Measurements from ENCODE around the gene FAT1.
A peak's percentile ranks its signal among the peaks of the same experiment; 100 is the strongest.
"Not testable (repeated sequence)": the region's sequence is repeated elsewhere in the genome, so short reads cannot be mapped to it uniquely, and the experiment has no call there.

The FAT1 gene, protein sequence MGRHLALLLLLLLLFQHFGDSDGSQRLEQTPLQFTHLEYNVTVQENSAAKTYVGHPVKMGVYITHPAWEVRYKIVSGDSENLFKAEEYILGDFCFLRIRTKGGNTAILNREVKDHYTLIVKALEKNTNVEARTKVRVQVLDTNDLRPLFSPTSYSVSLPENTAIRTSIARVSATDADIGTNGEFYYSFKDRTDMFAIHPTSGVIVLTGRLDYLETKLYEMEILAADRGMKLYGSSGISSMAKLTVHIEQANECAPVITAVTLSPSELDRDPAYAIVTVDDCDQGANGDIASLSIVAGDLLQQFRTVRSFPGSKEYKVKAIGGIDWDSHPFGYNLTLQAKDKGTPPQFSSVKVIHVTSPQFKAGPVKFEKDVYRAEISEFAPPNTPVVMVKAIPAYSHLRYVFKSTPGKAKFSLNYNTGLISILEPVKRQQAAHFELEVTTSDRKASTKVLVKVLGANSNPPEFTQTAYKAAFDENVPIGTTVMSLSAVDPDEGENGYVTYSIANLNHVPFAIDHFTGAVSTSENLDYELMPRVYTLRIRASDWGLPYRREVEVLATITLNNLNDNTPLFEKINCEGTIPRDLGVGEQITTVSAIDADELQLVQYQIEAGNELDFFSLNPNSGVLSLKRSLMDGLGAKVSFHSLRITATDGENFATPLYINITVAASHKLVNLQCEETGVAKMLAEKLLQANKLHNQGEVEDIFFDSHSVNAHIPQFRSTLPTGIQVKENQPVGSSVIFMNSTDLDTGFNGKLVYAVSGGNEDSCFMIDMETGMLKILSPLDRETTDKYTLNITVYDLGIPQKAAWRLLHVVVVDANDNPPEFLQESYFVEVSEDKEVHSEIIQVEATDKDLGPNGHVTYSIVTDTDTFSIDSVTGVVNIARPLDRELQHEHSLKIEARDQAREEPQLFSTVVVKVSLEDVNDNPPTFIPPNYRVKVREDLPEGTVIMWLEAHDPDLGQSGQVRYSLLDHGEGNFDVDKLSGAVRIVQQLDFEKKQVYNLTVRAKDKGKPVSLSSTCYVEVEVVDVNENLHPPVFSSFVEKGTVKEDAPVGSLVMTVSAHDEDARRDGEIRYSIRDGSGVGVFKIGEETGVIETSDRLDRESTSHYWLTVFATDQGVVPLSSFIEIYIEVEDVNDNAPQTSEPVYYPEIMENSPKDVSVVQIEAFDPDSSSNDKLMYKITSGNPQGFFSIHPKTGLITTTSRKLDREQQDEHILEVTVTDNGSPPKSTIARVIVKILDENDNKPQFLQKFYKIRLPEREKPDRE (N-terminal part only)

DNA sequence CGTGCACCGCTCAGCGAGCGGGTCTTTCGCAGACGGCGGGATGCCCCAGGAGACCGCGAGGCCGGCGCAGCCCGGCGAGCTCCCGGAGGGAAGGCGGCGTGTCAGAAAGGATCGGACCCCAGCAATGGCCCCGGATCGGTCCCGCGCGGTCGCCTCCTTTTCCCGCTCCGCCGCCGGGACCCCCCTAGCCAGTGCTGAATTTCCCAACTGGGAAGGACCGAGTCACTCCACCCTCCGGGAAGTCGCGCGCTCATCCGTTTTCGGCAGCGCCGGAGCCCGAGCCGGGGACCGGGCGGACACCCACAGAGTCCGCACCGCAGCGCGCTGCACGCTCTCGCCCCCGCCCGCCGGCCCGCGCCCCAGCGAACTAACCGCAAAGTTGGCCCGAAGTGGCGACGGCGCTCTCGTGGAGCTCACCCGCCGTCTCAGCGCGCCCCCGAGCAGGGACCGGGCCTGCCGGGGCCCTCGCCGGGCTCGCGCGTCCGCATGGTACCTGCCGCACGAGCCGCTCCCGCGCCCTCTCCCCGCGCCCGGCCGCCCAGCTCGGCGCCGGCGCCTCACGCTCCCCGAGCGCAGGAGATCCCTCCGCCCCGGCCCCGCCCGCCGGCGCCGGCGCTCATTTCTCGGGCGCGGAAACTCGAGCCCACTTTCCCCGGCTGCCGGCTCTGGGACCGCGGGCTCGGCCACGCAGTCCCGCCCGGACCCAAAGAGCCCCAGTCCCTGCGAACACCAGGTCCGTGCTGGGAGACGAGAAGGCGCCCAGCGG lies at the start of gene FAT1:
Gene FAT1, minus strand, starts transcription at position 565 of the 766 bp plus-strand sequence. CDS start 14,029 bp downstream, outside the sequence.
- peak; percentile 89 for DNase-seq (ENCODE audit: low spot score)

DNA sequence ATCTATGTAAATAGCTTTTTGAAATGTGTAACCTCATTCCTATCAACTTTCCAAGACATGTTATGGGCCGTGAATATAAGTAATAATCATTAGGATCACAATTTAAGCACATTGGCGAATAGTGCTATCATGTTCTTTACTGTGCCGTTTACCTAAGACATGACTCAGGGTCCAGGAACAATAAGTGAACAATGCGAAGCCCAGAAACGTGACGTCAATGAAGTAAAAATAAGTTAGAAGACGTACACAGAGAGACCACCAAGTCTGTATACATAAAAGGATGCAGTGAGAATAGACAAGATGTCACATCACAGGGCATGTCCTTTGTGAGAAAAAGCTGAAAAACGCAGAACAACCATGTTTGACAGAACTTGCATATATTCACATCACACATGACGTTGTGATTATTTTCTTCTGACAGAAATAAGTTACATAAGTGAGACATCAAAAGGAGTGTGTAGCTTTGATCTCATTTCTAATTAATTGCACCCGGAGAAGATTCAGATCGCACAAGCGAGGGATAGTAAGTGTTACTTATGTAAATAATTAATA lies 49.4 kb upstream of the FAT1 start:
- no peak for DNase-seq (ENCODE audit: low spot score)

DNA sequence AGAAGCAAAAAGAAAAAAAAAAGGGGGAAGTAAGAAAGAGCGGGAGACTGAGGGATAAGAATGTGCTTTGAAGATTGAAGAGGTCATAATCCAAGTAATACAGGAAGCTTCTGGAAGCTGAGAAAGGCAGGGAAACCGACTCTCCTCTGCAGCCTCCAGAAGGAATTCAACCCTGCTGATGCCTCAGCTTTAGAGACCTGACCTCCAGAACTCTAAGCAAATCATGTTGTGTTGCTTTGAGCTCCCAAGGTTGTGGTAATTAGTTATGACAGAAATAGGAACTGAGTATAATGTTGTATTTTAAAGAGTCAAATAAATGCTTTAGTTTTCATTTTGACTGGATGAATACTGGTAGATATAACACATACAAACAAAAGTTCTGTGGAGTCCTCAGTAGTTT lies 48.0 kb upstream of the FAT1 start:
- DNase-seq (ENCODE audit: low spot score): no peak

- DNase-seq (ENCODE audit: low spot score): no peak
These were observed 47.0 kb upstream of the FAT1 start for GRCh38 chr4:186770481-186771175.

DNA sequence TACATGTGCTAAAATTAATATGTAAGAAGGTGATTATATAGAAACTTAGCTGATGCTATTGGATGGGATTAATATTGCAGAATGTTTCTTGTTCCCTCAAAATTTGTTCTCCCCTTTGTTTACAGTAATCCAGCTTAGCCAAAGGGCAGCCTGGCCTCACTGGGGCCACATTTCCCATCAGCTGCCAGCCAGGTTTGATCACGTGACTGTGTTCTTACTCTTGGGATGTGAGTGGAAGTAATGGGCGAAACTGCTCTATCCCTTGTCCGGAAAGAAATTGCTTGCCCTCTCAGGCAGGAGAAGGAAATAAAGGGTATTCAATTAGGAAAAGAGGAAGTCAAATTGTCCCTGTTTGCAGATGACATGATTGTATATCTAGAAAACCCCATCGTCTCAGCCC lies 44.1 kb upstream of the FAT1 start:
- no peak for DNase-seq (ENCODE audit: low spot score)

- DNase-seq (ENCODE audit: low spot score): no peak
These were observed 42.3 kb upstream of the FAT1 start for GRCh38 chr4:186765673-186766546.

DNA sequence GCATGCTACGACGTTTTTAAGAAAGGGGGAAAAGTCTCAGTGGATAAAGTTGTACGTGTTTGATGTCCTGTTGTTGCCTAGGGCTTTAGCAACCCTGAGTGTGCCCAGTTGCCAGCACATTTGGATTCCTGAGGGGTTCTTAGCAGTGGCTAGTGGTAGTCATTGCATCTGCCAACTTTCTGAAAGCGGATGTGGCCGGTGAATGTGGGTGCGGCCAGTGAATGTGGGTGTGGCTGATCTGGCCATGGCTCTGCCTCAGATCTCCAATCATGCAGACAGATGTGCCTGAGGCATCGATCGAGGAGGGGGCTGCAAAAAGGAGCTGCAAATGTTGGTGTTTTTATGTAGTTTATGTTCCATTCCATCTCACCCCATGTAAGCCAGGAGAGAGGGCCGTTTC lies 41.5 kb upstream of the FAT1 start:
- DNase-seq (ENCODE audit: low spot score): no peak

DNA sequence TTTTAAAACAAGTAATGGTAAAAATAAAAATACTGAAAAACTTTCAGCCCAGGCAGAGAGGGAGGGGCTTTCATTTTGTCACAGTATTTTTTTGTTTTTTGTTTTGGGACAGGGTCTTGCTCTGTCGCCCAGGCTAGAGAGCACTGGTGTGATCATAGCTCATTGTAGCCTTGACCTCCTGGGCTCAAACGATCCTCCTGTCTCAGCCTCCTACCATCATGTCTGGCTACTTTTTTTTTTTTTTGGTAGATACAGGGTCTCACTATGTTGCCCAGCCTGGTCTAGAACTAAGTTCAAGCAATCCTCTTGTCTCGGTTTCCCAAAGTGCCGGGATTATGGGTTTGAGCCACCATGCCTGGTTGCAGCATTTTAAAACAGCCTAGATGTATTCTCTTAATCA lies 40.8 kb upstream of the FAT1 start:
- no peak for DNase-seq (ENCODE audit: low spot score)

DNA sequence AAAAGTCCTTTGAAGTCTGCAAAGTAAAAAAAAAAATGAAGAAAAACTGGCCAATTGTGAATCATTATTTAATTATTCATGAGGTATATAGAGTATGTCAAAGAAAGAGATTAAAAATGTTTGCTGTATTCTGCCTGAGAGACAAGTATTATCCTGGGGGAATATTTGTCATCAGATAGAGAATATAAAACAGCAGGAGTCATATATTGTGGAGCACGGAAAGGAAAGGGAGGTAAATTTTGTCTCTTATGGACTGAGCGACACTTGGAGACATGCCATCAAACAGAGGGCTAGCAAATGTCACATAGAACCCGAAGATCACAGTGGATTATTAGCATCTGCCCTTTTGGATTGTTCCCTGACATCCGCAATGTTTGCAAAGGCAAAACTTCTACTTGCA lies 39.2 kb upstream of the FAT1 start:
- DNase-seq (ENCODE audit: low spot score): no peak

DNA sequence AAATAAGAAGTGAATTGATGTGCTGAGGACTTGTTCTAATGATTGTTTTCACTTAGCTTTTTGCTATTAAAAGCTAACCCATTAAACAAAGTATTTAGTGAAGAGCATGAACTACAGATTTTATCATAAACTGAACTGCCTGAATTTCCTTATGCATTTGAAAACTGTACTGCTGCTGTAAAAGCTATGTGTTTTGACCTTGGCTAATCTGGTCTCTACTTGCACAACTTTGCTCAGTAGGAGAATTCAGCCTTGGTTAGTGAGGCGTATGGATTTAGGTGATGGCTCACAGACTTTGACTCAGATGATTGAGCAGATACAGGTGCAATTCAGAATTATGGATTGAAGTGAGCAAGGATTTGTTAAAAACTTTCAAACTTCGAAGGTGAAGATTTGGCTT lies 38.7 kb upstream of the FAT1 start:
- no peak for DNase-seq (ENCODE audit: low spot score)

DNA sequence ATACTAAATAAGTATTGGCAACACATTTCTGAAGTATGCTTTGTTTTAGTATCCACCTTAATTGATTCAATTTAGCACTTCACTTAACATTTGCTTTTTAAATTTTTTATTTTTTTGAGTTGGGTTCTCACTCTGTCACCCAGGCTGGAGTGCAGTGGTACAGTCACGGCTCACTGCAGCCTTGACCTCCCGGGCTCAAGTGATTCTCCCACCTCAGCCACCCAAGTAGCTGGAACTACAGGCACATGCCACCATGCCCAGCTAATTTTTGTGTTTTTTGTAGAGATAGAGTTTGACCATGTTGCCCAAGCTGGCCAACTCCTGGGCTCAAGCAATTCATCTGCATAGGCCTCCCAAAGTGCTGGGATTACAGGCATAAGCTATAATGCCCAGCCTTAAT lies 38.3 kb upstream of the FAT1 start:
- DNase-seq (ENCODE audit: low spot score): not testable (repeated sequence)

- no peak for DNase-seq (ENCODE audit: low spot score)
These were observed 37.7 kb upstream of the FAT1 start for GRCh38 chr4:186761393-186761792.

GRCh38 chr4:186760576-186760975 lies 36.9 kb upstream of the FAT1 start:
- no peak for DNase-seq (ENCODE audit: low spot score)

DNA sequence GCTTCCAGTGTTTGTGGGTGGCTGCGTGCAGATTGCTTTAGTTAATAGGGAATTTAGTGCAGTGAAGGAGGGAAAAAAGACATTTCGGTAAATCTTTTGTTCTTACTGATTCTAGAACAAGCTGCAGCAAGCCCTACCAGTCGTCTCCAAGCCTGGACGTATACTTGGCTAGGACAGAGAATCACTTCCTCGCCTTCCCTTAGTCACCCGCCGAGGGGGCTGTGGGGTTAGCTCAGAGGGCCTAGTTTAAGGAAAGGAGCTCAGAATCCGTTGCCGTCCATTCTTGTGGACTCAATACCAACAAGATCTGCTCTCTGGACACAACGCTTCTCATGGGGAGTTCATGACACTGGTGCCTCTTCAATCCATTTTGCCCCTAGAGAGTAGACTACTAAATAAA lies 36.3 kb upstream of the FAT1 start:
- DNase-seq (ENCODE audit: low spot score): no peak

DNA sequence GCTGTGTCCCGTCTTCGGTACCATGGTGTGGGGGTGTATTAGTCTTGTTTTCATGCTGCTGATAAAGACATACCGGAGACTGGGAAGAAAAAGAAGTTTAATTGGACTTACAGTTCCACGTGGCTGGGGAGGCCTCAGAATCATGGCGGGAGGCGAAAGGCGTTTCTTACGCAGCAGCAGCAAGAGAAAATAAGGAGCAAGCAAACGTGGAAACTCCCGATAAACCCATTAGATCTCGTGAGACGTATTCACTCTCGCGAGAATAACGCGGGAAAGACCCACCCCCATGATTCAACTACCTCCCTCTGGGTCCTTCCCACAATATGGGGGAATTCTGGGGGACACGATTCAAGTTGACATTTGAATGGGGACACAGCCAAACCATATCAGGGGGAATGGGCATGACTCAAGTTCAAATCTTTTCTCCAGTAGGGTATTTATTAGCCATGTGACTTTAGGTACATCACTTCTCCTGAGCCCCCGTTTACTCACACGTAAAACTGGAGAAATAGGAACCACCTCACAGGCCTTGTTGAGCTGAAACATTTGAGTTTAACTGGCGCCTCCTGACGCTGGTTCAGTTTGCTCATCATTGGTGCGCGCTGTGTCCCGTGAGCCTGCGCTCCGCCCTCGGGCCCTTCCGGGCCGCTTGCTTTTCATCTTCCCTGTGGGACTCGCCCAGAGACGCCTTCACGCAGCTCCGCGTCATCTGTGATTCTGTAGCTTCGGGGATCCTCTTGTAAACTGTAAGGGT lies 35.5 kb upstream of the FAT1 start:
- no peak for DNase-seq (ENCODE audit: low spot score)

- no peak for DNase-seq (ENCODE audit: low spot score)
These were observed 34.2 kb upstream of the FAT1 start for GRCh38 chr4:186757696-186758355.

GRCh38 chr4:186756550-186756949 lies 32.9 kb upstream of the FAT1 start:
- not testable (repeated sequence) for DNase-seq (ENCODE audit: low spot score)
